ENCODE results near the gene RRM2.
"Not testable (repeated sequence)": the region's sequence is repeated elsewhere in the genome, so short reads cannot be mapped to it uniquely, and the experiment has no call there.

The RRM2 gene

GRCh38 chr2:10089565-10090190 lies 32.9 kb upstream of the RRM2 start:
- DNase-seq, result no peak
- Histone ChIP-seq H3K27ac (ENCODE audit: insufficient read depth, low read length, poor library complexity, severe bottlenecking) (no peak overlapping the region), H3K9me3 (ENCODE audit: control insufficient read depth, low read length) (no peaks in the 10 kb centered on the region), H3K4me3 (ENCODE audit: insufficient read depth, low read depth, low read length, poor library complexity, severe bottlenecking) (no peak overlapping the region), H3K27me3 (replicated peaks; ENCODE audit: control insufficient read depth, insufficient read depth, low read length, poor library complexity, severe bottlenecking) (peaks cover 26% of the 10 kb centered on the region), H3K36me3 (ENCODE audit: control insufficient read depth, insufficient read depth, low read length) (no peaks in the 10 kb centered on the region), H3K4me1 (ENCODE audit: control insufficient read depth, insufficient read depth, low read length, poor library complexity, severe bottlenecking) (peaks cover 7% of the 10 kb centered on the region)

DNA sequence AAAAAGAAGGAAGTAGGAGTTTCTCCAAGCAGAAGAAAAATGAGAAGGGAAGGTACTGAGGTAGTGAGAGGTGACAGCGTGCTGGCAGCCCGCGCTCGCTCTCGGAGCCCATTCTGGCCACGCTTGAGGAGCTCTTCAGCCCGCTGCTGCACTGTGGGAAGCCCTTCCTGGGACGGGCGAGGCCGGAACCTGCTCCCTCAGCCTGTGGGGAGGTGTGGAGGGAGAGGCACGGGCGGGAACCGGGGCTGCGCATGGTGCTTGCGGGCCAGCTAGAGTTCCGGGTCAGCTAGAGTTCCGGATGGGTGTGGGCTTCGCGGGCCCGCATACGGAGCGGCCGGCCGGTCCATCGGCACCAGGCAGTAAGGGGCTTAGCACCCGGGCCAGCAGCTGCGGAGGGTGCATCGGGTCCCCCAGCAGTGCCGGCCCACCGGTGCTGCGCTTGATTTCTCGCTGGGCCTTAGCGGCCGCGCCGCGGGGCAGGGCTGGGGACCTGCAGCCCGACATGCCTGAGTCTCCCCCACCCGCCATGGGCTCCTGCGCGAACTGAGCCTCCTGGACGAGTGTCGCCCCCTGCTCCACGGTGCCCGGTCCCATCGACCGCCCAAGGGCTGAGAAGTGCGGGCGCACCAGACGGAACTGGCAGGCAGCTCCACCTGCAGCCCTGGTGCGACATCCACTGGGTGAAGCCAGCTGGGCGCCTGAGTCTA lies 31.2 kb upstream of the RRM2 start:
- Histone ChIP-seq H3K27me3 (replicated peaks; ENCODE audit: control insufficient read depth, insufficient read depth, low read length, poor library complexity, severe bottlenecking) (peaks cover 26% of the 10 kb centered on the region), H3K27ac (ENCODE audit: insufficient read depth, low read length, poor library complexity, severe bottlenecking) (no peak overlapping the region)

GRCh38 chr2:10091889-10092244 lies 30.7 kb upstream of the RRM2 start:
- H3K36me3 ChIP-seq (ENCODE audit: control insufficient read depth, insufficient read depth, low read length); H3K4me3 ChIP-seq (ENCODE audit: insufficient read depth, low read depth, low read length, poor library complexity, severe bottlenecking); DNase-seq; H3K4me1 ChIP-seq (ENCODE audit: control insufficient read depth, insufficient read depth, low read length, poor library complexity, severe bottlenecking); H3K9me3 ChIP-seq (ENCODE audit: control insufficient read depth, low read length); H3K27ac ChIP-seq (ENCODE audit: insufficient read depth, low read length, poor library complexity, severe bottlenecking): not testable (repeated sequence)
- H3K27me3 ChIP-seq (replicated peaks; ENCODE audit: control insufficient read depth, insufficient read depth, low read length, poor library complexity, severe bottlenecking), result peaks cover 26% of the 10 kb centered on the region

More for the DNA sequence above, 31.2 kb upstream of the RRM2 start:
- H3K4me3 ChIP-seq (ENCODE audit: insufficient read depth, low read depth, low read length, poor library complexity, severe bottlenecking), result peak overlapping the region; percentile 32
- no peak for DNase-seq
- no peaks in the 10 kb centered on the region for H3K36me3 ChIP-seq (ENCODE audit: control insufficient read depth, insufficient read depth, low read length)
- peaks cover 7% of the 10 kb centered on the region for H3K4me1 ChIP-seq (ENCODE audit: control insufficient read depth, insufficient read depth, low read length, poor library complexity, severe bottlenecking)
- H3K9me3 ChIP-seq (ENCODE audit: control insufficient read depth, low read length), result no peaks in the 10 kb centered on the region

- Histone ChIP-seq H3K9me3 (ENCODE audit: control insufficient read depth, low read length) (no peaks in the 10 kb centered on the region), H3K4me3 (ENCODE audit: insufficient read depth, low read depth, low read length, poor library complexity, severe bottlenecking) (no peak overlapping the region), H3K36me3 (ENCODE audit: control insufficient read depth, insufficient read depth, low read length) (no peaks in the 10 kb centered on the region), H3K27me3 (replicated peaks; ENCODE audit: control insufficient read depth, insufficient read depth, low read length, poor library complexity, severe bottlenecking) (peaks cover 26% of the 10 kb centered on the region), H3K4me1 (ENCODE audit: control insufficient read depth, insufficient read depth, low read length, poor library complexity, severe bottlenecking) (peaks cover 7% of the 10 kb centered on the region), H3K27ac (ENCODE audit: insufficient read depth, low read length, poor library complexity, severe bottlenecking) (no peak overlapping the region)
- DNase-seq, result no peak
Measured at GRCh38 chr2:10094271-10094814, 28.2 kb upstream of the RRM2 start.

GRCh38 chr2:10095175-10095574 lies 27.4 kb upstream of the RRM2 start:
- H3K27me3 ChIP-seq (replicated peaks; ENCODE audit: control insufficient read depth, insufficient read depth, low read length, poor library complexity, severe bottlenecking), result peaks cover 21% of the 10 kb centered on the region
- H3K36me3 ChIP-seq (ENCODE audit: control insufficient read depth, insufficient read depth, low read length), result no peaks in the 10 kb centered on the region
- no peak for DNase-seq
- no peak overlapping the region for H3K4me3 ChIP-seq (ENCODE audit: insufficient read depth, low read depth, low read length, poor library complexity, severe bottlenecking)
- peaks cover 7% of the 10 kb centered on the region for H3K4me1 ChIP-seq (ENCODE audit: control insufficient read depth, insufficient read depth, low read length, poor library complexity, severe bottlenecking)
- no peaks in the 10 kb centered on the region for H3K9me3 ChIP-seq (ENCODE audit: control insufficient read depth, low read length)
- H3K27ac ChIP-seq (ENCODE audit: insufficient read depth, low read length, poor library complexity, severe bottlenecking), result no peak overlapping the region

DNA sequence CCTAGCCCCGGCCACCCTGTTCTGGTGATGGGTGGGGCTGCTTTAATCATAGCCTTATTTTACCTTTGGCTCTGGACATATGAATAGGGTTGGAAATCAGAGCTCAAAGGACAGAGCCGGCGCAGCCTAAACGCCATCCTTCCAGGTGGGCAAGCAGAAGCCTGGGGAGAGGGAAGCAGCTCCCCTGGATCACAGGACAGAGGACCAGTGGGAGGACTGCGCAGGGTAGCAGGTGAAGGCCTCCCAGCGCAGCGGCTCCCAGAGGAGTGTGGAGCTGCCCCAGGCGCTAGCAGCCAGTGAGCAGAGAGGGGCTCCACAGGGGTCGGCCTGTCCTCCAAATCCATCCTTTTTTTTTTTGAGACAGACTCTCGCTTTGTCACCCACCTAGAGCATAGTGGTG lies 25.9 kb upstream of the RRM2 start:
- Histone ChIP-seq H3K36me3 (ENCODE audit: control insufficient read depth, insufficient read depth, low read length) (no peaks in the 10 kb centered on the region), H3K4me1 (ENCODE audit: control insufficient read depth, insufficient read depth, low read length, poor library complexity, severe bottlenecking) (peaks cover under 1% of the 10 kb centered on the region), H3K9me3 (ENCODE audit: control insufficient read depth, low read length) (no peaks in the 10 kb centered on the region), H3K4me3 (ENCODE audit: insufficient read depth, low read depth, low read length, poor library complexity, severe bottlenecking) (no peak overlapping the region), H3K27me3 (replicated peaks; ENCODE audit: control insufficient read depth, insufficient read depth, low read length, poor library complexity, severe bottlenecking) (peaks cover 10% of the 10 kb centered on the region), H3K27ac (ENCODE audit: insufficient read depth, low read length, poor library complexity, severe bottlenecking) (no peak overlapping the region)
- DNase-seq, result no peak

GRCh38 chr2:10097352-10098148 lies 25.0 kb upstream of the RRM2 start:
- no peak overlapping the region for H3K27ac ChIP-seq (ENCODE audit: insufficient read depth, low read length, poor library complexity, severe bottlenecking)
- H3K4me1 ChIP-seq (ENCODE audit: control insufficient read depth, insufficient read depth, low read length, poor library complexity, severe bottlenecking), result no peaks in the 10 kb centered on the region
- no peak overlapping the region for H3K4me3 ChIP-seq (ENCODE audit: insufficient read depth, low read depth, low read length, poor library complexity, severe bottlenecking)
- no peak for DNase-seq
- H3K27me3 ChIP-seq (replicated peaks; ENCODE audit: control insufficient read depth, insufficient read depth, low read length, poor library complexity, severe bottlenecking), result peaks cover 10% of the 10 kb centered on the region
- H3K36me3 ChIP-seq (ENCODE audit: control insufficient read depth, insufficient read depth, low read length), result no peaks in the 10 kb centered on the region
- no peaks in the 10 kb centered on the region for H3K9me3 ChIP-seq (ENCODE audit: control insufficient read depth, low read length)

DNA sequence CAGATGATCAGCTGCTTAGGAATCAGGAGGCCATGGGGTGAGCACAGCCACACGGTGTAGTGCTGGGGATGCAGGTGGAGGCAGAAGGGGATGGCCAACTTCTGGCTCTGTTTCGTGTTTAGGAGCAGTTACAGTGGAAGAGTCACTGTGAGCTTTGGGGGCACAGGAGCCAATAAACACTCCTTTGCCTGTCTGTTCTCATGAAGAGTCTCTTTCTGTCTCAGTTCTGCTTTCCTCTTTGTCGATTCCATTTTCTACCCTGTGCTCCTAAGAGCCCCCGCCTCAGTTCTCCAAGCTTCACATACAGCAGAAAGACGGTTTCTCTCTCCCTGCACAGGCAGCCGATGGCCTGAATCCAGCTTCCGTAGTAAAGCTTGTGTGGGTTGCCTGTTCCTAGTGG lies 21.0 kb upstream of the RRM2 start:
- H3K27me3 ChIP-seq (replicated peaks; ENCODE audit: control insufficient read depth, insufficient read depth, low read length, poor library complexity, severe bottlenecking), result no peaks in the 10 kb centered on the region
- H3K9me3 ChIP-seq (ENCODE audit: control insufficient read depth, low read length), result no peaks in the 10 kb centered on the region
- H3K4me1 ChIP-seq (ENCODE audit: control insufficient read depth, insufficient read depth, low read length, poor library complexity, severe bottlenecking), result no peaks in the 10 kb centered on the region
- H3K36me3 ChIP-seq (ENCODE audit: control insufficient read depth, insufficient read depth, low read length), result no peaks in the 10 kb centered on the region
- no peak overlapping the region for H3K4me3 ChIP-seq (ENCODE audit: insufficient read depth, low read depth, low read length, poor library complexity, severe bottlenecking)
- no peak for DNase-seq
- no peak overlapping the region for H3K27ac ChIP-seq (ENCODE audit: insufficient read depth, low read length, poor library complexity, severe bottlenecking)

DNA sequence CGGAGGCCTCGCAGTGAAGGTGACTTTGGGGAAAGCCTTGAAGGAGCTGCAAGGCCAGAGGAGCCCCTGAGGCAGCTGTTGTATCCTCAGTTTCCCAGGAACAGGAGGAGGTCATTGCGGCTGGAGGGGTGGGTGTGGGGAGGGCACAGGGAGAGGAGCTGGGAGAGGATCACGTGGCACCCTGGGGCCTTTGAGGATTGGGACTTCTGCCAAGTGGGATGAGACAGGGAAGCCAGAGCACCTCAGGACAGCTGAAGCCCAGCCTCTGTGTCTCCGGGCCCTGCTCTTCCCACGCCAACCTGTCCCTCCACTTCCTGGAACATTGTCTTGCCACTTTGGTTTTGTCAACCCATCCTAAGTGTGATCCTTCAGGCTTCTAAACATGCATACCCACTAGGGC lies 19.4 kb upstream of the RRM2 start:
- Histone ChIP-seq H3K36me3 (ENCODE audit: control insufficient read depth, insufficient read depth, low read length) (no peaks in the 10 kb centered on the region), H3K27ac (ENCODE audit: insufficient read depth, low read length, poor library complexity, severe bottlenecking) (no peak overlapping the region), H3K4me1 (ENCODE audit: control insufficient read depth, insufficient read depth, low read length, poor library complexity, severe bottlenecking) (no peaks in the 10 kb centered on the region), H3K9me3 (ENCODE audit: control insufficient read depth, low read length) (no peaks in the 10 kb centered on the region), H3K4me3 (ENCODE audit: insufficient read depth, low read depth, low read length, poor library complexity, severe bottlenecking) (no peak overlapping the region), H3K27me3 (replicated peaks; ENCODE audit: control insufficient read depth, insufficient read depth, low read length, poor library complexity, severe bottlenecking) (no peaks in the 10 kb centered on the region)
- no peak for DNase-seq

GRCh38 chr2:10104906-10105305 lies 17.6 kb upstream of the RRM2 start:
- not testable (repeated sequence) for H3K4me1 ChIP-seq (ENCODE audit: control insufficient read depth, insufficient read depth, low read length, poor library complexity, severe bottlenecking); H3K27ac ChIP-seq (ENCODE audit: insufficient read depth, low read length, poor library complexity, severe bottlenecking); H3K9me3 ChIP-seq (ENCODE audit: control insufficient read depth, low read length); H3K4me3 ChIP-seq (ENCODE audit: insufficient read depth, low read depth, low read length, poor library complexity, severe bottlenecking); H3K36me3 ChIP-seq (ENCODE audit: control insufficient read depth, insufficient read depth, low read length); H3K27me3 ChIP-seq (replicated peaks; ENCODE audit: control insufficient read depth, insufficient read depth, low read length, poor library complexity, severe bottlenecking); DNase-seq
